ENCODE data around the gene UCN2. TPM values are rescaled to one million over a fixed set of nuclear protein-coding genes. Genes with fewer than 3 reads are reported as not detected.

Gene UCN2
- total and polyA plus RNA-seq, 2 of the 8 experiments (the other 6 are each of a cell fraction or from before 2014, with no cell fraction given): 0.14 TPM; not detected in 1

DNA sequence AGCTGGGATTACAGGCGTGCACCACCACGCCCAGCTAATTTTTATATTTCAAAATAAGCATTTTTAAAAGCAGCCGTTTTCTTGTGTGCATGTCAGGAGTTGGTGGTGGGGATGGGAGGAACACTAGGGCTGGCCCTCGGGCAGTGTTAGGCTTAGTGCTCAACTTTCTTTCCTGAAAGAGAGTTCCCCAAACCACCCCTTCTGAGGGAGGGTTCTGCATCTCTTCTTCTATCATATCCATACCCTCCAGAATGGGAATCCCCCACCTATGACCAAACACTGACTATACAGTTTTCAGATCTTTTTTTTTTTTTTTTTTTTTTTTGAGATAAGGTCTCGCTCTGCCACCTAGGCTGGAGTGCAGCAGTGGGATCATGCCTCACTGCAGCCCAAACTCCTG, 19.4 kb downstream of the UCN2 start:
- Histone ChIP-seq H3K18ac (ENCODE audit: extremely low read depth, low read length) (no peak overlapping the region), H4K20me1 (replicated peaks in 1 of 2; ENCODE audit: control insufficient read depth in 1 of 2, insufficient read depth in 2 of 2, low read length in 2 of 2) (no peaks in the 10 kb centered on the region), H3K9me3 (ENCODE audit: insufficient read depth in 2 of 2, low read depth in 1 of 2, low read length in 1 of 2) (no peaks in the 10 kb centered on the region), H3K4me1 (replicated peaks in 1 of 4; ENCODE audit: control insufficient read depth in 3 of 4, insufficient read depth in 4 of 4, low read length in 3 of 4) (no peaks in the 10 kb centered on the region; a peak in 2 of 7 replicates), H2BK5ac (ENCODE audit: low read depth, low read length) (no peak overlapping the region), H4K5ac (ENCODE audit: insufficient read length, low read depth, low read length) (no peak overlapping the region), H4K91ac (replicated peaks; ENCODE audit: insufficient read length, low read length) (no peak overlapping the region), H3K36me3 (ENCODE audit: control insufficient read depth in 2 of 4, insufficient read depth in 4 of 4, low read length in 3 of 4) (peaks cover 2 to 26% (median 24%) of the 10 kb centered on the region in 4 experiments; a peak in 7 of 8 replicates), H2BK120ac (replicated peaks; ENCODE audit: low read depth, low read length) (no peak overlapping the region), H2AK5ac (ENCODE audit: low read depth, low read length) (no peak overlapping the region), H2BK20ac (ENCODE audit: low read length) (no peak overlapping the region), H2AFZ (ENCODE audit: low read length) (no peak overlapping the region), H3K79me2 (ENCODE audit: control insufficient read depth in 1 of 2, insufficient read depth in 2 of 2, low read length in 2 of 2) (no peaks in the 10 kb centered on the region), H4K8ac (ENCODE audit: extremely low read depth, insufficient read depth, low read length) (no peak overlapping the region), H3K23me2 (ENCODE audit: low read depth, low read length) (no peaks in the 10 kb centered on the region), H3K27me3 (replicated peaks in 1 of 4; ENCODE audit: control insufficient read depth in 3 of 4, extremely low read depth in 1 of 4, insufficient read depth in 3 of 4, low read length in 3 of 4) (no peaks in the 10 kb centered on the region), H3K4ac (replicated peaks; ENCODE audit: insufficient read length, low read depth, low read length) (no peak overlapping the region), H3K4me3 (ENCODE audit: extremely low read depth in 1 of 4, insufficient read depth in 2 of 4, low read depth in 3 of 4, low read length in 4 of 4) (no peak overlapping the region), H3K23ac (ENCODE audit: insufficient read length) (no peak overlapping the region), H3K14ac (ENCODE audit: insufficient read length) (no peak overlapping the region), H3K9ac (replicated peaks in 1 of 4; ENCODE audit: extremely low read depth in 1 of 4, low read depth in 3 of 4, low read length in 3 of 4) (no peak overlapping the region), H3K4me2 (ENCODE audit: insufficient read depth in 1 of 2, low read depth in 2 of 2, low read length in 2 of 2) (no peak overlapping the region), H2BK15ac (ENCODE audit: low read length) (no peak overlapping the region), H3K27ac (ENCODE audit: low read depth, low read length) (no peak overlapping the region), H3K56ac (replicated peaks; ENCODE audit: insufficient read length, low read depth, low read length) (no peak overlapping the region), H2BK12ac (ENCODE audit: low read depth, low read length) (no peak overlapping the region), H3K79me1 (ENCODE audit: low read depth, low read length) (no peaks in the 10 kb centered on the region; the same call in 1 of the 2 replicates)
- 90% methylated on average over 4 of the region's 5 CpGs; no CpG with 5 or more reads in 1 of the 2 experiments for WGBS, 2 experiments (ENCODE audit: extremely low coverage in 1 of 2, insufficient coverage in 1 of 2, insufficient read length in 1 of 2, insufficient replicate concordance in 2 of 2, low coverage in 1 of 2, low lambda C conversion rate in 2 of 2, missing lambda C conversion rate in 1 of 2)
- ChIA-PET POLR2A (ENCODE audit: partially characterized antibody) (no interaction called here), CTCF (ENCODE audit: partially characterized antibody) (interaction anchor here (0.8 to 1.8 kb wide), 4 partner anchors 14 to 111 kb away, joined by 3 to 5 read pairs (median 4); no protein-coding TSS in a partner anchor)
- FAIRE-seq (no peak), DNase-seq (ENCODE audit: low read depth in 1 of 2, low spot score in 2 of 2) (no peak)
- no peak for TF ChIP-seq GABPA (IDR thresholded peaks at IDR 0.05; ENCODE audit: borderline replicate concordance, insufficient read depth, low read length)
- TF ChIP-seq JUND (IDR thresholded peaks at IDR 0.05; ENCODE audit: low read length): no peak
- TF ChIP-seq HDAC2 (IDR thresholded peaks at IDR 0.05; ENCODE audit: borderline replicate concordance in 1 of 2, low read depth in 2 of 2, low read length in 2 of 2): no peak
- TF ChIP-seq HDAC6 (IDR thresholded peaks at IDR 0.05; ENCODE audit: low read depth, low read length): no peak
- no peak for TF ChIP-seq SIX5 (IDR thresholded peaks at IDR 0.05; ENCODE audit: low read depth, low read length)
- TF ChIP-seq SP2 (IDR thresholded peaks at IDR 0.05; ENCODE audit: low read length): no peak
- no peak for TF ChIP-seq SAP30 (IDR thresholded peaks at IDR 0.05; ENCODE audit: insufficient read depth, insufficient replicate concordance, low read length)
- TF ChIP-seq ZNF274 (IDR thresholded peaks at IDR 0.05; ENCODE audit: borderline replicate concordance, extremely low read depth, low read length): no peak
- TF ChIP-seq JUN (IDR thresholded peaks at IDR 0.05; ENCODE audit: low read depth, low read length): no peak
- TF ChIP-seq POLR2A (IDR thresholded peaks at IDR 0.05; ENCODE audit: control extremely low read depth in 1 of 2, low read depth in 2 of 2, low read length in 2 of 2): no peak
- no peak for TF ChIP-seq SIN3A (conservative IDR thresholded peaks at IDR 0.05 in 1 of 2, IDR thresholded peaks at IDR 0.05 in 1 of 2; ENCODE audit: low read depth in 1 of 2, low read length in 2 of 2)

All from H1 (cell line).